SK-N-SH (cell line): ENCODE results near the gene PRRC2B. TPM values are rescaled to one million over a fixed set of nuclear protein-coding genes. Genes with fewer than 3 reads are reported as not detected.

Experiments used
- CTCF ChIA-PET: fragments of 300-600, 350-600 bp; formaldehyde crosslinking; extraction: SDS; loops from one replicate; lab custom pipeline; 2021; lab: Yijun Ruan, JAX
- POLR2A ChIA-PET: fragments of 350-600 bp; sonication (Branson Sonifier 250); formaldehyde crosslinking; extraction: SDS; loops from one replicate; lab custom pipeline; 2020; ENCODE audit warnings: antibody characterized with exemption, inconsistent platforms; lab: Yijun Ruan, JAX
- DNase-seq: peaks from one replicate; pipeline ENCODE4 v3.0.0; 2012
- H2AFZ ChIP-seq: fragments of 200-600 bp; sonication (generic); 2 replicates; pipeline ENCODE4 v1.8.1; 2016; ENCODE audit warnings: antibody characterized with exemption, mild to moderate bottlenecking, low read depth
- H3F3A ChIP-seq: fragments of 200-600 bp; sonication (generic); replicated peaks from 2 replicates; pipeline ENCODE3; 2016; ENCODE audit warnings: antibody characterized with exemption, mild to moderate bottlenecking; ENCODE audit not compliant: insufficient read depth
- H3K27ac ChIP-seq, 2 experiments: fragments of 200-500 bp in 1 of 2; fragments of 200-600 bp in 1 of 2; sonication (Bioruptor generic) in 1 of 2; sonication (generic), shearing (Covaris generic) in 1 of 2; 2 replicates each; pipeline versions ENCODE4 v1.5.1 to v1.6.1; 2014 to 2016; ENCODE audit warnings: low read depth in 2 of 2, inconsistent platforms in 1 of 2, low read length in 1 of 2, mild to moderate bottlenecking in 1 of 2, mixed read lengths in 1 of 2
- H3K27me3 ChIP-seq: fragments of 200-600 bp; sonication (generic), shearing (Covaris generic); 2 replicates; pipeline ENCODE4 v1.6.1; 2016; ENCODE audit warnings: mixed run types; ENCODE audit not compliant: insufficient read depth
- H3K36me3 ChIP-seq, 2 experiments: fragments of 200-500 bp in 1 of 2; fragments of 200-600 bp in 1 of 2; sonication (Bioruptor generic) in 1 of 2; sonication (generic) in 1 of 2; replicated peaks in 1 of 2; 2 replicates each; pipeline versions ENCODE3 to v1.5.1; 2014 to 2016; ENCODE audit warnings: low read length in 1 of 2, mild to moderate bottlenecking in 1 of 2; ENCODE audit not compliant: insufficient read depth in 2 of 2, control insufficient read depth in 1 of 2
- H3K4me1 ChIP-seq, 2 experiments: fragments of 200-500 bp in 1 of 2; fragments of 200-600 bp in 1 of 2; sonication (Bioruptor generic) in 1 of 2; sonication (generic), shearing (Covaris generic) in 1 of 2; 2 replicates each; pipeline versions ENCODE4 v1.5.1 to v1.6.1; 2014 to 2016; ENCODE audit warnings: low read depth in 1 of 2, low read length in 1 of 2, mixed run types in 1 of 2; ENCODE audit not compliant: insufficient read depth in 2 of 2, control insufficient read depth in 1 of 2
- H3K4me2 ChIP-seq: fragments of 200-600 bp; sonication (generic), shearing (Covaris generic); 2 replicates; pipeline ENCODE4 v1.6.1; 2017; ENCODE audit warnings: mixed run types
- H3K4me3 ChIP-seq, 2 experiments: fragments of 200-500 bp in 1 of 2; fragments of 200-600 bp in 1 of 2; sonication (Bioruptor generic) in 1 of 2; sonication (generic), shearing (Covaris generic) in 1 of 2; 2 replicates each; pipeline versions ENCODE4 v1.5.1 to v1.8.1; 2014 to 2016; ENCODE audit warnings: low read depth in 2 of 2, inconsistent platforms in 1 of 2, low read length in 1 of 2, mild to moderate bottlenecking in 1 of 2, mixed read lengths in 1 of 2, moderate library complexity in 1 of 2
- H3K79me2 ChIP-seq: fragments of 200-600 bp; sonication (generic); 2 replicates; pipeline ENCODE4 v1.8.1; 2017; ENCODE audit warnings: mild to moderate bottlenecking; ENCODE audit not compliant: insufficient read depth
- H3K9ac ChIP-seq: fragments of 200-600 bp; sonication (generic); 2 replicates; pipeline ENCODE4 v1.6.1; 2017; ENCODE audit warnings: mixed run types
- H3K9me2 ChIP-seq: fragments of 200-600 bp; sonication (generic); 2 replicates; pipeline ENCODE4 v1.6.1; 2017; ENCODE audit warnings: mixed run types
- H3K9me3 ChIP-seq: fragments of 200-600 bp; sonication (generic); 2 replicates; pipeline ENCODE4 v1.6.1; 2017; ENCODE audit warnings: mixed run types, mild to moderate bottlenecking, moderate library complexity
- H4K20me1 ChIP-seq: fragments of 200-600 bp; sonication (generic); 2 replicates; pipeline ENCODE4 v1.6.1; 2017; ENCODE audit warnings: mild to moderate bottlenecking, mixed run types; ENCODE audit not compliant: insufficient read depth
- EZH2phosphoT487 ChIP-seq: fragments of 200-600 bp; sonication (generic); IDR thresholded peaks from 2 replicates; pipeline ENCODE4 v1.6.1; 2017; ENCODE audit warnings: low read depth, mixed run types, mild to moderate bottlenecking, antibody characterized with exemption, moderate library complexity, borderline replicate concordance
- FOXJ3 ChIP-seq: sonication (generic); formaldehyde crosslinking; IDR thresholded peaks from 2 replicates; pipeline ENCODE4 v1.5.1; 2020; ENCODE audit warnings: mild to moderate bottlenecking, missing genetic modification reagents
- GABPA ChIP-seq: IDR thresholded peaks from 2 replicates; pipeline ENCODE4 v1.4.0; 2012; ENCODE audit warnings: low read depth, mild to moderate bottlenecking
- GATA2 ChIP-seq: sonication (generic); formaldehyde crosslinking; IDR thresholded peaks from 2 replicates; pipeline ENCODE4 v1.5.0; 2020; ENCODE audit warnings: mild to moderate bottlenecking, missing genetic modification reagents
- JUND ChIP-seq: IDR thresholded peaks from 2 replicates; pipeline ENCODE4 v1.4.0; 2012
- MEF2A ChIP-seq: IDR thresholded peaks from 2 replicates; pipeline ENCODE4 v1.4.0; 2012; ENCODE audit warnings: low read depth, borderline replicate concordance
- MXI1 ChIP-seq: IDR thresholded peaks from 2 replicates; pipeline ENCODE4 v1.6.1; 2012; ENCODE audit warnings: mild to moderate bottlenecking, low read depth, low read length, improper control_type of control experiment
- POLR2AphosphoS5 ChIP-seq: IDR thresholded peaks from 2 replicates; pipeline ENCODE4 v1.6.1; 2012; ENCODE audit warnings: low read depth, low read length
- RCOR1 ChIP-seq: fragments of 150-350 bp; IDR thresholded peaks from 2 replicates; pipeline ENCODE4 v1.6.1; 2017; ENCODE audit warnings: antibody characterized with exemption, low read length
- RFX5 ChIP-seq: IDR thresholded peaks from 2 replicates; pipeline ENCODE4 v1.6.1; 2012; ENCODE audit warnings: mild to moderate bottlenecking, improper control_type of control experiment, low read length
- RXRA ChIP-seq: IDR thresholded peaks from 2 replicates; pipeline ENCODE4 v1.4.0; 2012; ENCODE audit warnings: low read depth, mild to moderate bottlenecking, borderline replicate concordance
- SIN3A ChIP-seq: IDR thresholded peaks from 2 replicates; pipeline ENCODE4 v1.6.1; 2012; ENCODE audit warnings: low read depth, mild to moderate bottlenecking, low read length, moderate library complexity, borderline replicate concordance
- SMC3 ChIP-seq: IDR thresholded peaks from 2 replicates; pipeline ENCODE4 v1.6.1; 2012; ENCODE audit warnings: low read depth, low read length, improper control_type of control experiment
- TCF12 ChIP-seq: IDR thresholded peaks from 2 replicates; pipeline ENCODE4 v1.4.0; 2012
- WGBS: methylation state at CpG from one replicate; pipeline ENCODE4 v1.1.6; 2017; ENCODE audit warnings: low lambda C conversion rate; 5-methylcytosine and 5-hydroxymethylcytosine counted together
- polyA plus RNA-seq, 3 experiments: library from polyadenylated mRNA; depleted of rRNA; stranded (reverse); fragments of >200 nt; gene quantifications; 2 replicates each; pipeline ENCODE4 v1.2.3, GENCODE V29; 2012
- TF ChIP-seq, protein P1 (sequence below): IDR thresholded peaks from 2 replicates; pipeline ENCODE4 v1.4.0; 2012; ENCODE audit warnings: low read depth, borderline replicate concordance
- TF ChIP-seq, protein P2 (sequence below): IDR thresholded peaks from 2 replicates; pipeline ENCODE4 v1.4.0; 2012; ENCODE audit warnings: low read depth
- TF ChIP-seq, protein P3 (sequence below): fragments of 150-350 bp; IDR thresholded peaks from 2 replicates; pipeline ENCODE4 v1.6.1; 2017; ENCODE audit warnings: antibody characterized with exemption, low read length, low read depth, borderline replicate concordance
- TF ChIP-seq, protein P4 (sequence below): IDR thresholded peaks from 2 replicates; pipeline ENCODE4 v1.6.1; 2012; ENCODE audit warnings: mild to moderate bottlenecking, low read depth, low read length, moderate library complexity
- TF ChIP-seq, protein P5 (sequence below): fragments of 200-600 bp; sonication (generic); IDR thresholded peaks from 2 replicates; pipeline ENCODE4 v1.6.1; 2017; ENCODE audit warnings: antibody characterized with exemption, mild to moderate bottlenecking, moderate library complexity
- TF ChIP-seq, protein P6 (sequence below): fragments of 150-350 bp; IDR thresholded peaks from 2 replicates; pipeline ENCODE4 v1.6.1; 2016; ENCODE audit warnings: mild to moderate bottlenecking, low read depth, low read length

PRRC2B gene
- polyA plus RNA-seq, 1 of the 3 experiments (the other 2 are of a cell fraction): 26.3 TPM

DNA sequence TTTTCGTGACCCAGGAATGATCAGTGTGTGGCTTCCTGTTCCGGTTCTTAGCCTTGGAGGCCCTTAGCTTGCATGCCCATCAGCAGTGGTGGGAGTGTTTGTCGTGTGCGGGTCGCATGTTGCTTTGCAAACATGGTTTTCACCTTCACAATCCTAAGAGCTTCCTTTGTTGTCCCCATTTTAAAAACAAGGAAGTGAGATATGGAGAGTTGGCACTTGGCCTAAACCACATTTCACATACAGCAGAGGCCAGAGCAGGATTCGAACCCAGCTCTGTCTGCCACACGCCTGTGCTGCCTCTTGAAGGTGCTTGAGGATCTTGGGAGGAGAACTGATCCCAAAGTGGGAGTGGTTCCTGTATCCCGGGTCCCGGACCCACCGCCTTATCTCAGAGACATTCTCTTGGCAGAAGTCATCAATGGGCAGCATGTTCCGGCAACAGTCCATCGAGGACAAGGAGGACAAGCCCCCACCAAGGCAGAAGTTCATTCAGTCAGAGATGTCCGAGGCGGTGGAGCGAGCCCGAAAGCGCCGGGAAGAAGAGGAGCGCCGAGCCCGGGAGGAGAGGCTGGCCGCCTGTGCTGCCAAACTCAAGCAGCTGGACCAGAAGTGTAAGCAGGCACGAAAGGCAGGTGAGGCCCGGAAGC is 70.6 kb downstream of the PRRC2B start:
- CTCF ChIA-PET: interaction anchor here (0.5 to 2.2 kb wide), 6 partner anchors 12 to 639 kb away, joined by 3 to 9 read pairs (median 3); no protein-coding TSS in a partner anchor
- TF ChIP-seq, protein P1, sequence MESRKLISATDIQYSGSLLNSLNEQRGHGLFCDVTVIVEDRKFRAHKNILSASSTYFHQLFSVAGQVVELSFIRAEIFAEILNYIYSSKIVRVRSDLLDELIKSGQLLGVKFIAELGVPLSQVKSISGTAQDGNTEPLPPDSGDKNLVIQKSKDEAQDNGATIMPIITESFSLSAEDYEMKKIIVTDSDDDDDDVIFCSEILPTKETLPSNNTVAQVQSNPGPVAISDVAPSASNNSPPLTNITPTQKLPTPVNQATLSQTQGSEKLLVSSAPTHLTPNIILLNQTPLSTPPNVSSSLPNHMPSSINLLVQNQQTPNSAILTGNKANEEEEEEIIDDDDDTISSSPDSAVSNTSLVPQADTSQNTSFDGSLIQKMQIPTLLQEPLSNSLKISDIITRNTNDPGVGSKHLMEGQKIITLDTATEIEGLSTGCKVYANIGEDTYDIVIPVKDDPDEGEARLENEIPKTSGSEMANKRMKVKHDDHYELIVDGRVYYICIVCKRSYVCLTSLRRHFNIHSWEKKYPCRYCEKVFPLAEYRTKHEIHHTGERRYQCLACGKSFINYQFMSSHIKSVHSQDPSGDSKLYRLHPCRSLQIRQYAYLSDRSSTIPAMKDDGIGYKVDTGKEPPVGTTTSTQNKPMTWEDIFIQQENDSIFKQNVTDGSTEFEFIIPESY: no peak
- TF ChIP-seq GABPA (no peak), FOXJ3 (CRISPR knock-in tag) (no peak), RXRA (no peak), POLR2AphosphoS5 (no peak), RCOR1 (no peak), SMC3 (no peak), GATA2 (CRISPR knock-in tag) (no peak), RFX5 (no peak), MEF2A (no peak), SIN3A (no peak), JUND (no peak), TCF12 (no peak), MXI1 (no peak), EZH2phosphoT487 (no peak)
- TF ChIP-seq, protein P2, sequence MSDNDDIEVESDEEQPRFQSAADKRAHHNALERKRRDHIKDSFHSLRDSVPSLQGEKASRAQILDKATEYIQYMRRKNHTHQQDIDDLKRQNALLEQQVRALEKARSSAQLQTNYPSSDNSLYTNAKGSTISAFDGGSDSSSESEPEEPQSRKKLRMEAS: no peak
- TF ChIP-seq, protein P3, sequence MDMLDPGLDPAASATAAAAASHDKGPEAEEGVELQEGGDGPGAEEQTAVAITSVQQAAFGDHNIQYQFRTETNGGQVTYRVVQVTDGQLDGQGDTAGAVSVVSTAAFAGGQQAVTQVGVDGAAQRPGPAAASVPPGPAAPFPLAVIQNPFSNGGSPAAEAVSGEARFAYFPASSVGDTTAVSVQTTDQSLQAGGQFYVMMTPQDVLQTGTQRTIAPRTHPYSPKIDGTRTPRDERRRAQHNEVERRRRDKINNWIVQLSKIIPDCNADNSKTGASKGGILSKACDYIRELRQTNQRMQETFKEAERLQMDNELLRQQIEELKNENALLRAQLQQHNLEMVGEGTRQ: no peak
- TF ChIP-seq, protein P4, sequence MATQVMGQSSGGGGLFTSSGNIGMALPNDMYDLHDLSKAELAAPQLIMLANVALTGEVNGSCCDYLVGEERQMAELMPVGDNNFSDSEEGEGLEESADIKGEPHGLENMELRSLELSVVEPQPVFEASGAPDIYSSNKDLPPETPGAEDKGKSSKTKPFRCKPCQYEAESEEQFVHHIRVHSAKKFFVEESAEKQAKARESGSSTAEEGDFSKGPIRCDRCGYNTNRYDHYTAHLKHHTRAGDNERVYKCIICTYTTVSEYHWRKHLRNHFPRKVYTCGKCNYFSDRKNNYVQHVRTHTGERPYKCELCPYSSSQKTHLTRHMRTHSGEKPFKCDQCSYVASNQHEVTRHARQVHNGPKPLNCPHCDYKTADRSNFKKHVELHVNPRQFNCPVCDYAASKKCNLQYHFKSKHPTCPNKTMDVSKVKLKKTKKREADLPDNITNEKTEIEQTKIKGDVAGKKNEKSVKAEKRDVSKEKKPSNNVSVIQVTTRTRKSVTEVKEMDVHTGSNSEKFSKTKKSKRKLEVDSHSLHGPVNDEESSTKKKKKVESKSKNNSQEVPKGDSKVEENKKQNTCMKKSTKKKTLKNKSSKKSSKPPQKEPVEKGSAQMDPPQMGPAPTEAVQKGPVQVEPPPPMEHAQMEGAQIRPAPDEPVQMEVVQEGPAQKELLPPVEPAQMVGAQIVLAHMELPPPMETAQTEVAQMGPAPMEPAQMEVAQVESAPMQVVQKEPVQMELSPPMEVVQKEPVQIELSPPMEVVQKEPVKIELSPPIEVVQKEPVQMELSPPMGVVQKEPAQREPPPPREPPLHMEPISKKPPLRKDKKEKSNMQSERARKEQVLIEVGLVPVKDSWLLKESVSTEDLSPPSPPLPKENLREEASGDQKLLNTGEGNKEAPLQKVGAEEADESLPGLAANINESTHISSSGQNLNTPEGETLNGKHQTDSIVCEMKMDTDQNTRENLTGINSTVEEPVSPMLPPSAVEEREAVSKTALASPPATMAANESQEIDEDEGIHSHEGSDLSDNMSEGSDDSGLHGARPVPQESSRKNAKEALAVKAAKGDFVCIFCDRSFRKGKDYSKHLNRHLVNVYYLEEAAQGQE: no peak
- TF ChIP-seq, protein P5, sequence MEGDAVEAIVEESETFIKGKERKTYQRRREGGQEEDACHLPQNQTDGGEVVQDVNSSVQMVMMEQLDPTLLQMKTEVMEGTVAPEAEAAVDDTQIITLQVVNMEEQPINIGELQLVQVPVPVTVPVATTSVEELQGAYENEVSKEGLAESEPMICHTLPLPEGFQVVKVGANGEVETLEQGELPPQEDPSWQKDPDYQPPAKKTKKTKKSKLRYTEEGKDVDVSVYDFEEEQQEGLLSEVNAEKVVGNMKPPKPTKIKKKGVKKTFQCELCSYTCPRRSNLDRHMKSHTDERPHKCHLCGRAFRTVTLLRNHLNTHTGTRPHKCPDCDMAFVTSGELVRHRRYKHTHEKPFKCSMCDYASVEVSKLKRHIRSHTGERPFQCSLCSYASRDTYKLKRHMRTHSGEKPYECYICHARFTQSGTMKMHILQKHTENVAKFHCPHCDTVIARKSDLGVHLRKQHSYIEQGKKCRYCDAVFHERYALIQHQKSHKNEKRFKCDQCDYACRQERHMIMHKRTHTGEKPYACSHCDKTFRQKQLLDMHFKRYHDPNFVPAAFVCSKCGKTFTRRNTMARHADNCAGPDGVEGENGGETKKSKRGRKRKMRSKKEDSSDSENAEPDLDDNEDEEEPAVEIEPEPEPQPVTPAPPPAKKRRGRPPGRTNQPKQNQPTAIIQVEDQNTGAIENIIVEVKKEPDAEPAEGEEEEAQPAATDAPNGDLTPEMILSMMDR: no peak
- TF ChIP-seq, protein P6, sequence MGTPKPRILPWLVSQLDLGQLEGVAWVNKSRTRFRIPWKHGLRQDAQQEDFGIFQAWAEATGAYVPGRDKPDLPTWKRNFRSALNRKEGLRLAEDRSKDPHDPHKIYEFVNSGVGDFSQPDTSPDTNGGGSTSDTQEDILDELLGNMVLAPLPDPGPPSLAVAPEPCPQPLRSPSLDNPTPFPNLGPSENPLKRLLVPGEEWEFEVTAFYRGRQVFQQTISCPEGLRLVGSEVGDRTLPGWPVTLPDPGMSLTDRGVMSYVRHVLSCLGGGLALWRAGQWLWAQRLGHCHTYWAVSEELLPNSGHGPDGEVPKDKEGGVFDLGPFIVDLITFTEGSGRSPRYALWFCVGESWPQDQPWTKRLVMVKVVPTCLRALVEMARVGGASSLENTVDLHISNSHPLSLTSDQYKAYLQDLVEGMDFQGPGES: no peak
- Histone ChIP-seq H3K9ac (no peak overlapping the region), H3K27me3 (no peaks in the 10 kb centered on the region), H2AFZ (no peak overlapping the region), H3K9me2 (no peaks in the 10 kb centered on the region), H3K27ac (no peak overlapping the region), H3K79me2 (peaks cover 89% of the 10 kb centered on the region), H4K20me1 (peaks cover 24% of the 10 kb centered on the region), H3F3A (peaks cover 5% of the 10 kb centered on the region), H3K36me3 (peaks cover 69 to 72% of the 10 kb centered on the region in 2 experiments), H3K4me1 (no peaks in the 10 kb centered on the region), H3K4me2 (no peak overlapping the region), H3K9me3 (no peaks in the 10 kb centered on the region), H3K4me3 (no peak overlapping the region)
- no peak for DNase-seq
- 90% methylated on average over 23 of the region's 24 CpGs for WGBS
- POLR2A ChIA-PET: no interaction called here
